Measurements from ENCODE around the gene SPEN. TPM values are rescaled to one million over a fixed set of nuclear protein-coding genes. Genes with fewer than 3 reads are reported as not detected.

SPEN gene
- total RNA-seq, 1 donor from 2014 or later, result 20.5 TPM

- no peak for ATAC-seq
- intact Hi-C loops (cut with micrococcal nuclease), result no loop called here
- DNase-seq, result no peak
Observed at GRCh38 chr1:15928971-15929965, 81.8 kb downstream of the SPEN start.

GRCh38 chr1:15931401-15931800, 83.9 kb downstream of the SPEN start:
- DNase-seq (no peak), ATAC-seq (no peak)
- intact Hi-C loops (cut with micrococcal nuclease), result no loop called here

DNA sequence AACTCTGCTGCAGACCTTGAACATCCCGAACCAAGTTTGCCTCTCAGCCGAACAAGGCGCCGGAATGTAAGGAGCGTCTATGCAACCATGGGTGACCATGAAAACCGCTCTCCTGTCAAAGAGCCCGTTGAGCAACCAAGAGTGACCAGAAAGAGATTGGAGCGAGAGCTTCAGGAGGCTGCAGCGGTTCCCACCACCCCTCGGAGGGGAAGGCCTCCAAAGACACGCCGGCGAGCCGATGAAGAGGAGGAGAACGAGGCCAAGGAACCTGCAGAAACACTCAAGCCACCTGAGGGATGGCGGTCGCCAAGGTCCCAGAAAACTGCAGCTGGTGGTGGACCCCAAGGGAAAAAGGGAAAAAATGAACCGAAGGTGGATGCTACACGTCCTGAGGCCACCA, 84.4 kb downstream of the SPEN start:
- intact Hi-C loops (cut with micrococcal nuclease), result no loop called here
- no peak for ATAC-seq
- DNase-seq, result no peak

GRCh38 chr1:15932612-15933011, 85.1 kb downstream of the SPEN start:
- intact Hi-C loops (cut with micrococcal nuclease), result no loop called here
- no peak for ATAC-seq

GRCh38 chr1:15933684-15934083, 86.2 kb downstream of the SPEN start:
- ATAC-seq (no peak), DNase-seq (no peak)
- intact Hi-C loops (cut with micrococcal nuclease), result no loop called here

More at GRCh38 chr1:15932612-15933011, 85.1 kb downstream of the SPEN start:
- DNase-seq, result no peak

DNA sequence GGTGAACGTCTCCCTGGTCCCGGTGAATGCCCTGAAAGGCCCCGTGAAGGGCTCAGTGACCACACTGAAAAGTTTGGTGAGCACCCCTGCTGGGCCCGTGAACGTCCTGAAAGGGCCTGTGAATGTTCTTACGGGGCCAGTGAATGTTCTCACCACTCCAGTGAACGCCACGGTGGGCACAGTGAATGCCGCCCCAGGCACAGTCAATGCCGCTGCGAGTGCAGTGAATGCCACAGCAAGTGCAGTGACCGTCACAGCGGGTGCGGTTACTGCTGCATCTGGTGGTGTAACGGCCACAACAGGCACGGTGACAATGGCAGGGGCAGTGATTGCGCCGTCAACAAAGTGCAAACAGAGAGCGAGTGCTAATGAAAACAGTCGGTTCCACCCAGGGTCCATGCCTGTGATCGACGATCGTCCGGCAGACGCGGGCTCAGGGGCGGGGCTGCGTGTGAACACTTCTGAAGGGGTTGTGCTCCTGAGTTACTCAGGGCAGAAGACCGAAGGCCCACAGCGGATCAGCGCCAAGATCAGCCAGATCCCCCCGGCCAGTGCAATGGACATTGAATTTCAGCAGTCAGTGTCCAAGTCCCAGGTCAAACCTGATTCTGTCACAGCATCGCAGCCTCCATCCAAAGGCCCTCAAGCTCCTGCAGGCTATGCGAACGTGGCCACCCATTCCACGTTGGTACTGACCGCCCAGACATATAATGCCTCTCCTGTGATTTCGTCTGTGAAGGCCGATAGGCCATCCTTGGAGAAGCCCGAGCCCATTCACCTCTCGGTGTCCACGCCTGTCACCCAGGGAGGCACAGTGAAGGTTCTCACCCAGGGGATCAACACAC, 86.9 kb downstream of the SPEN start:
- ATAC-seq, result no peak
- no peak for DNase-seq
- intact Hi-C loops (cut with micrococcal nuclease), result no loop called here

GRCh38 chr1:15935056-15935950, 87.8 kb downstream of the SPEN start:
- ATAC-seq, result no peak

DNA sequence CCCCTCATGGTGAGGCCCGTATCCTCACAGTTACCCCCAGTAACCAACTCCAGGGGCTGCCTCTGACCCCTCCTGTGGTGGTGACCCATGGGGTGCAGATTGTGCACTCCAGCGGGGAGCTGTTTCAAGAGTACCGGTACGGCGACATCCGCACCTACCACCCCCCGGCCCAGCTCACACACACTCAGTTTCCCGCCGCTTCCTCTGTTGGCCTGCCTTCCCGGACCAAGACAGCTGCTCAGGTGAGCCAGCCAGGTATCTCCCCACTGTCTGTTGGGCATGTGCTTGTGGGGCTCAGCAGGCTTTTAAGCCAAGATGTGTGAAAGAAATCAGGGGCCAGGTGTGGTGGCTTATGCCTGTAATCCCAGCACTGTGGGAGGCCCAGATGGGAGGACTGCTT, 88.5 kb downstream of the SPEN start:
- ATAC-seq (no peak), DNase-seq (no peak)
- intact Hi-C loops (cut with micrococcal nuclease), result no loop called here

More at GRCh38 chr1:15935056-15935950, 87.8 kb downstream of the SPEN start:
- intact Hi-C loops (cut with micrococcal nuclease), result no loop called here
- DNase-seq, result no peak

DNA sequence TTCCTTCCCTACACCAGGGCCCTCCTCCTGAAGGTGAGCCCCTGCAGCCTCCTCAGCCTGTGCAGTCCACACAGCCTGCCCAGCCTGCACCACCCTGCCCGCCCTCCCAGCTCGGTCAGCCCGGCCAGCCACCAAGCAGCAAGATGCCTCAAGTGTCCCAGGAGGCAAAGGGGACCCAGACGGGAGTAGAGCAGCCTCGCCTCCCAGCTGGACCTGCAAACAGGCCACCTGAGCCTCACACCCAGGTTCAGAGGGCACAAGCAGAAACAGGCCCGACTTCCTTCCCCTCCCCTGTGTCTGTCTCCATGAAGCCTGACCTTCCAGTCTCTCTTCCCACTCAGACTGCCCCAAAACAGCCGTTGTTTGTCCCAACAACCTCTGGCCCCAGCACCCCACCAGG, 89.6 kb downstream of the SPEN start:
- intact Hi-C loops (cut with micrococcal nuclease), result no loop called here
- DNase-seq (no peak), ATAC-seq (no peak)

DNA sequence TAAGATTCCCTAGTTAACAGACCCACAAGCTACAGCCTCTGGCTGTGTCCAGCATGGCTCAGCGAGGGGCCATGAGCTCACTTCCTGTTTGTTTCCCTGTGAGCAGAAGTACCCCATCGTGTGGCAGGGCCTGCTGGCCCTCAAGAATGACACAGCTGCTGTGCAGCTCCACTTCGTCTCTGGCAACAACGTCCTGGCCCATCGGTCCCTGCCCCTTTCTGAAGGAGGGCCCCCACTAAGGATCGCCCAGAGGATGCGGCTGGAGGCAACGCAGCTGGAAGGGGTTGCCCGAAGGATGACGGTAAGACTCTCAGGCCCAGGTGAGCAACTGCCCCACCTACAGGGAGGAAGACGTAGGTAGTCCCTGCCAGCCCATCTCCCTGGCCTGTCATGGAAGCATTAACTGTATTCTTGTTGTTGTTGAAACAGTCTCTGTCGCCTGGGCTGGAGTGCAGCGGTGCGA, 90.2 kb downstream of the SPEN start:
- no peak for DNase-seq
- ATAC-seq, result no peak
- intact Hi-C loops (cut with micrococcal nuclease), result no loop called here

GRCh38 chr1:15938628-15939161, 91.2 kb downstream of the SPEN start:
- intact Hi-C loops (cut with micrococcal nuclease), result no loop called here
- ATAC-seq, result no peak
- no peak for DNase-seq

DNA sequence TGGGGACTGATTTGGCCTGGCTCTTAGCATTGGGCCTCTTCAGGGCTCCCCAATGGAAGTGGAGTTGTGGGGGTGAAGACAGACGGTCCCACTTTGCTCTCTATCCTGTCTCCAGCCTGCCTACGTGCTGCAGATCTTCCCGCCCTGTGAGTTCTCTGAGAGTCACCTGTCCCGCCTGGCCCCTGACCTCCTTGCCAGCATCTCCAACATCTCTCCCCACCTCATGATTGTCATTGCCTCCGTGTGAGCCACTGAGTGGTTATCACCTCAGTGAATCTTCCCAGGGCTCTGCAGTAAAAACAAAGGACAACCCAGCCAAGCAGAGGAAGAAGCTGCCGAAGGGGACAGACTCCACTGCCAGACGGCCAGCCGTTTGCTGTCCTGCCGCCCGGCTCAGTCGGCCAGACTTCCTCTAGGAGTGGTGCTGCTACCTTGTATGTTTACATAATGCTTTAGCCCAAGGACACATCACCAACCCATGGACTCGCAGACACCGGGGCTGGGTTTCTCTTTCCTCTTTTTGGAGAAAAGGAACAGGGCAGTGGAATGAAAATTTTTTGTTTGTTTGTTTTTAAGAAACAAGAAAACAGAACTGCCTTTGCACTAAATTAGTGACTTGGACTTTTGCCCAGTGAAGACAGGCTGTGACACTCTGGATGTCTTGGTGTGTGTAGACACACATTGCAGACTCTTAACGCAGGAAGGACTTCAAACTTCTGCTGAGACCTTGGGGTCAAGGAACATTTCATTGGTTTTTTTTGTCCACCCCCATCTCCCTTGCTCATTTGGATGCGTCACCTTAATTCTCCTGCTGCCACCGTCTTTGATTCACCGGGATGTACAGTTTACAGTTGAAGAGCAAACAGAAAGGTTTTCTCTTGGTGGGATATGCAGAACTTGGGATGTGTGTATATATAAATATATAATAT, 91.9 kb downstream of the SPEN start:
- intact Hi-C loops (cut with micrococcal nuclease), result no loop called here
- peak; percentile 41 for ATAC-seq

GRCh38 chr1:15940110-15941043, 92.9 kb downstream of the SPEN start:
- no peak for DNase-seq
- no peak for ATAC-seq
- intact Hi-C loops (cut with micrococcal nuclease), result no loop called here

More for the DNA sequence above, 91.9 kb downstream of the SPEN start:
- no peak for DNase-seq

GRCh38 chr1:15941044-15941840, 93.7 kb downstream of the SPEN start:
- intact Hi-C loops (cut with micrococcal nuclease), result no loop called here
- no peak for DNase-seq
- no peak for ATAC-seq

- ATAC-seq, result no peak
- no peak for DNase-seq
- intact Hi-C loops (cut with micrococcal nuclease), result no loop called here
Observed at GRCh38 chr1:15941899-15942660, 94.6 kb downstream of the SPEN start.

All from left ventricle myocardium superior (tissue), 1 donor.